Stimulated activated memory B cell treated with anti-CD40 and anti-IgM and Interleukin-4, amounts not matched to agents 10 μg/mL and 1 μg/mL and 100 μg/mL, for 72 hours (primary cell): ENCODE measurements around the gene SUPT4H1.

Experiments used
- ATAC-seq: fragments of 150-1000 bp; cut with Tn5 transposase; 2 replicates; pipeline ENCODE4 v1.10.0; 2021
- H3K27ac Mint-ChIP-seq: one replicate; pipeline ENCODE4 v1.8.0; 2022; ENCODE audit warnings: mild to moderate bottlenecking, mixed read lengths
- H3K27me3 Mint-ChIP-seq: one replicate; pipeline ENCODE4 v1.8.0; 2022; ENCODE audit warnings: mixed read lengths
- H3K36me3 Mint-ChIP-seq: one replicate; pipeline ENCODE4 v1.8.0; 2022; ENCODE audit warnings: mixed read lengths
- H3K4me1 Mint-ChIP-seq: one replicate; pipeline ENCODE4 v1.8.0; 2022; ENCODE audit warnings: mixed read lengths
- H3K4me3 Mint-ChIP-seq: one replicate; pipeline ENCODE4 v1.8.0; 2022; ENCODE audit warnings: mild to moderate bottlenecking, moderate library complexity, mixed read lengths
- H3K9me3 Mint-ChIP-seq: one replicate; pipeline ENCODE4 v1.8.0; 2022; ENCODE audit warnings: mixed read lengths

SUPT4H1 gene

DNA sequence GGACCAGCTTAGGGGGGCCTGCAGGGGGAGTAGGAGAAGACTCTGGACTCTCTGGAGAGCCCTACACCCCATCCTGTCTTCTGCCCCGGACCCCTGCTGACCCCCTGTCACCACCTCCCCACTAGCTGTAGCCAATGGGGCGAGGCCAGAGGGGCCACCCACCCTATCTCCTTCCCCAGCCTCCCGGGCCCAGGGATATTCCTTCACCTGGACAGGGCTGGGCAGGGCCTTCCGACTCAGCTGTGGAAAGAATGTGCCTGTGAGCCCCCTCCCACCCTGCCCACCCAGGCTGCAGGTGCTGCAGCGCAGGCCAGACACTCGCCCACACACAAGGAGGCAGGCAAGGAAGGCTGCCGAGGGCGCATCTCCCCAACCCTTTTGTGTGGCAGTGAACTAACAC lies 46.4 kb downstream of the SUPT4H1 start:
- Mint-ChIP-seq H3K27ac (no peak overlapping the region), H3K4me3 (no peak overlapping the region), H3K4me1 (peaks cover 24% of the 10 kb centered on the region), H3K9me3 (no peaks in the 10 kb centered on the region), H3K36me3 (no peaks in the 10 kb centered on the region), H3K27me3 (no peaks in the 10 kb centered on the region)
- ATAC-seq, result no peak

DNA sequence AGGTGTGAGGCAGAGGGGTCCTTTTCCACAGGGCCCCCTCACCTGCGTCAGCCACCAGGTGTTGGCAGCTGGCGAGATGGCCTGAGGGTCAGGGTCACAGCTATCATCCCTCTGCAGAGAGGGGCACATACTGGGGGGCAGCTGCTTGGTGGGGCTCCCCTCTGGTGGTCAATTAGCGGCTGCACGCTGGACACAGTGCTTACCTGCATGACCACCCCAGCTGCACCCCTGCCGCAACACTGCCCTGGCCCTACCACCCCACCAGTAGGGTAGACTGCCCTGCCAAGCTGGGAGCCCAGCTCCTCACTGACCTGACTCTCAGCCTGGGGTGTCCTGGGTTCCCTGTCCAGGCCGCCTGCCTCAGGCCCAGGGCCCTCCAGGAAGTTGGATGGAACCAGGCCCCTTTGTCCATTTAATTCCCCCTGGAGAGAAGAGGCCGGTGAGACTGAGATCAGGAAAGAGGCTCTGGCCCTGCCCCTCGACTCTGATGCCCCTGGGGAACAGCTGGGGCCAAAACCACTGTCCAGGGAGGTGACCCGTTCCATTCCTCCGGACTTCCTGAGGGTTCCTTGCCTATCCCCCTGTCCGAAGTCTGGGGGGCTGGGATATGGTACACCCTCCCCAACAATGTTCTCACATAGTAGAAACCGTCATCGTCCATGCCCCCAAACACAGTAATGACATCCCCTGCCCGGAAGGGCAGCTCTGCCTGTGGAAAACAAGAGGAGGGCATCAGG lies 47.1 kb downstream of the SUPT4H1 start:
- Mint-ChIP-seq H3K4me1 (peaks cover 24% of the 10 kb centered on the region), H3K9me3 (no peaks in the 10 kb centered on the region), H3K36me3 (no peaks in the 10 kb centered on the region), H3K27me3 (no peaks in the 10 kb centered on the region), H3K4me3 (no peak overlapping the region), H3K27ac (no peak overlapping the region)
- ATAC-seq, result no peak

DNA sequence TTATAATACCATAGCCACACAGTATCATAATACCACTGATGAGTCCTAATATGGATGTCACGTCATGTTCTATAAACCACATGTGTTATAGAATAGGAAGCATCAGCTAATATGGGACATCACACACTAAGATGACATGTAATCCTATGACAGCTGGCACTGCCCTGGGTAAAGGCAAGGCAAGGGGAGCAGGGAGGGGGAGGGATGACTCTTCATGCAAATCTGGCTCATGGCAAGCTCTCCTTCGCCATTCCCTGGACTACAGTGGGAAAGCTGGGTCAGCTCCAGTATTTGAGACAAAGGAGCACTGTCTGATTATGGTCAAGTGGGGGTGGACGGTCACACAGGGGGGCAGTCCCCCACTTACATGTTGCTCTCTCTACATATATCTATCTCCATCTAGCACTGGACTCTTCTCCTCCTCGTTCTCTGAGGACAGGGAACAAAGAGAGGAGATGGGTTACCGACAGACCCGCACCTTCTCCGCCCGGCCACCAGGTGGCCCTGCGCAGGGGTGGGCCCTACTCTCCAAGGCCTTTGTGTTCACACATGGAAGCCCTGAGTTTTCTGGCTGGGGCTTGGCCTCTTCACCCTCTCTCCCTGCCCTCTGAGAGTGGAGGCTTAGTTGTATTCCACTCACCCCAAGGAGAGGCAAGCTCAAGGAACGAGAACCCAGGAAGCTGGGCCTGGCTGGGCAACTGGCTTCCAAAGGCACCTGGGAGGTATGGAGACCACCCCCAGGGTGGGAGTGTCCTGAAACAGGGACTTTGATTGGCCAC lies 47.8 kb downstream of the SUPT4H1 start:
- Mint-ChIP-seq H3K36me3 (no peaks in the 10 kb centered on the region), H3K9me3 (no peaks in the 10 kb centered on the region), H3K4me1 (peaks cover 24% of the 10 kb centered on the region), H3K4me3 (no peak overlapping the region), H3K27me3 (no peaks in the 10 kb centered on the region), H3K27ac (no peak overlapping the region)
- ATAC-seq, result peak; percentile 77

DNA sequence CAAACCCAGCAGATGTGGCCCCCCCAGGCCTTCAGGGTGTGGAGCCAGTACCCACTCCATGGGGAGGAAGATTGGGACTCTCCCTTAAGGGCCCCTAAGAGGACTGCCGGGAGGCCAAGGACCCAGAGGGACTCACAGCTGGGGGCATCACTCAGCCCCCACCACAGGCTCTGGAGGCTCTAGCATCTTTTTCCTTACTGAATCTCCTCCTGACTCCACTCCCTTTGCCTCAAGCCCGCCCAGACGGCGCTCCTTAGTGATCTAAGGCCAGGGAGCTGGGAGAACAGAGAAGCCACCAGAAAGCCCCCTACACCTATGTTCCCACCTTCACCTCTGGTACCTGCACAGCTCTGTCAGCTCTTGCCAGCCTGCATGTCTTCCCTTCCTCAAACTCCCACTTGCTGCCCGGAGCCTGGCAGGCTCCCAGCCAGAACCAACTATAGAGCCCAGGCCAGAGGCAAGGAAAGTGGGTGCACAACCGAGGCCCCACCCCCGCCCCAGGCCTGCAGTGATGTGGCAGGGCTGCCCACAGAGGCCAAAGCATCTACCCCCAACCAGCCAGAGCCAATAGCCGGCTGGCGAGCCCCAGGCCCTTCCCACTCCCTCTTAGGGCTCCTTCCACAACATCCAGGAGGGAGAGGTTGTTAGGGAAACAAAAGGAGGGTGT lies 48.9 kb downstream of the SUPT4H1 start:
- H3K4me1 Mint-ChIP-seq, result peaks cover 24% of the 10 kb centered on the region
- no peak for ATAC-seq
- no peaks in the 10 kb centered on the region for H3K9me3 Mint-ChIP-seq
- H3K27ac Mint-ChIP-seq, result no peak overlapping the region
- no peaks in the 10 kb centered on the region for H3K27me3 Mint-ChIP-seq
- H3K4me3 Mint-ChIP-seq, result no peak overlapping the region
- H3K36me3 Mint-ChIP-seq, result no peaks in the 10 kb centered on the region

DNA sequence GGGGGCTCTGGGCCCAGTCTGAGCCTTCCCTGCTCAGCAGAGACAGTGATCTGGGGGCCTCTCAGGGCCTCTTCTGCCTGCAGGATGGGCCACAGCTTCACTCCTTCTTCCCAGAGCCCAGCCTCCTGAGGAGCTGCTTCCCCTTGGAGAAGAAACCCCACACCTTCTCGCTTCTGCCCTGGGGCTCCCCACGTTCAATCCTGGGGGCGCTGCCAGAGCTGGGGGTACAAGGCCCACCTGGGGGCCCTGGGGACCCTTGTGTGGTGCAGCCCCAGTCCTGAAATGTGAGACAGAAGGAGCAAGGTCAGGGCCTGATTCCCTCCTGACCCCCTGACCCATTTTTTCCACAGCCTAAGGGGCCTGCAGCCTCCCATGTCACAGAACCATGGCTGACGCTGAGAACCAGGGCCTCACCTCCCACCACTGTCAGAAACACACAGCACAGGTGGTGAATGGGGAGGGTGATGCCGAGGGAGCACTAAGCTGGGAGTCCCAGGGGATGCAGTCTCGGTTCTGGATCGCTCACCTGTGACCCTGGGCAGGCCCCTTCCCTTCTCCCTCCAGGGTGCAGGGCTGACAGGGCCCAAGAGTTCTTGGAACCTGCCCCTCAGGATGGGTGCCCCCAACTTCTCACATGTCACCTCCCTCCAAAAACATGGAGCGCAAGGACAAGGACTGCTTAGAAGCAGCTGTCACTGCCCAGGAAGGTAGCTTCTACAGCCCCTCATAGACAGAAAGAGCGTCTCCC lies 49.7 kb downstream of the SUPT4H1 start:
- Mint-ChIP-seq H3K27ac (no peak overlapping the region), H3K36me3 (no peaks in the 10 kb centered on the region), H3K4me1 (peaks cover 24% of the 10 kb centered on the region), H3K4me3 (no peak overlapping the region), H3K27me3 (no peaks in the 10 kb centered on the region), H3K9me3 (no peaks in the 10 kb centered on the region)
- ATAC-seq, result no peak

DNA sequence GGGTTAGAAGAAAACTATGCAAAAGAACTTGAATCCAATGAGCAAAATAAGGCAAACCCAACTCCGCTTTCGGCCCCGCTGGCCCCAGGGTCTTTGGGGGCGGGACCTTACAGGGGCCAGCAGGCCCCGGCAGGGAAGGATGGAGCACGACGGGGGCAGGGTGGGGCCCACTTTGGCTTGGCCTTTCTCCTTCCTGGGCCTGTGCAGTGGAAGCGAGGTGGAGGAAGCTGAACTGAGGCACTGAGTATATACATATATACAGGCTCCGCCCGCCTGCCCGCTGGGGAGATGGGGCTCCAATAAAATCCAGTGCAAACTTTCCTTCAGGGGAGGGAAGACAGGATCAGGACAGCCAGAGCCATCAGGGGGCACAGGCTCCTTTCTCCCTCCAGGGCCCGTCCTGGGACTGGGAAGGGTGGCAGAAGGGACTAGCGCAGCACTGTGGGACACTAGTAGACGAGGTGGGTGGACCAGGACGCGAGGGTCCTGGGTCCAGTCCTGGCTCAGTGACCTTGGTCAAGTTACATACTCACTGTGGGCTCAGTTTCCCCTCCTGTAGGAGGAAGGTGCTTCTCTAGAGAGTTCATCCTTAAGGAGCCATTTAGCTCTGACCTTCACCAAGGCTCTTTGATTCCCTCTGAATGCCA lies 50.4 kb downstream of the SUPT4H1 start:
- H3K4me3 Mint-ChIP-seq, result no peak overlapping the region
- no peak for ATAC-seq
- peaks cover 24% of the 10 kb centered on the region for H3K4me1 Mint-ChIP-seq
- no peaks in the 10 kb centered on the region for H3K9me3 Mint-ChIP-seq
- no peaks in the 10 kb centered on the region for H3K27me3 Mint-ChIP-seq
- no peak overlapping the region for H3K27ac Mint-ChIP-seq
- no peaks in the 10 kb centered on the region for H3K36me3 Mint-ChIP-seq

DNA sequence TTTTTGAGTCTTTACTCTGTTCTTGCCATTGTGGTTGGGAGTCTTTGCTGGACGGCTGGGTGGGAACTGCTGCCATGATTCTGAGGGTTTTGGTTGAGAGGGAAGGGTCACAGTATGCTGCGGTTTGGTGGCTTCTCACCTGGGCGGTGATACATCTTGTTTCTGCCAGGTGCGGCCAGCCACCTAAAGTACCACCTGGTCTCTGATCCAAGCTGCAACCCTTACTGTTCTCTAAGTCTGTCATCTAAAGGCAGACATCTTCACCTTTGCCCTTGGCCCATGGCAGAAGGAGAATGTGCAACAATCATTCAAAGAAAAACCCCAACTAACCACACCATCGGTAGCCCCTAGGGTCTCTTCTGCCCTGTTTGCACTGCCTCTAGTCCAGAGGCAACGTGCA lies 51.7 kb downstream of the SUPT4H1 start:
- Mint-ChIP-seq H3K4me3 (no peak overlapping the region), H3K27me3 (no peaks in the 10 kb centered on the region), H3K4me1 (peaks cover 24% of the 10 kb centered on the region), H3K27ac (no peak overlapping the region), H3K9me3 (no peaks in the 10 kb centered on the region), H3K36me3 (no peaks in the 10 kb centered on the region)
- ATAC-seq, result no peak
